ENCODE results near the gene KCNIP1. TPM values are rescaled to one million over a fixed set of nuclear protein-coding genes. Genes with fewer than 3 reads are reported as not detected.
A peak's percentile ranks its signal among the peaks of the same experiment; 100 is the strongest.

The KCNIP1 gene
- polyA plus RNA-seq, 3 donors: not detected

DNA sequence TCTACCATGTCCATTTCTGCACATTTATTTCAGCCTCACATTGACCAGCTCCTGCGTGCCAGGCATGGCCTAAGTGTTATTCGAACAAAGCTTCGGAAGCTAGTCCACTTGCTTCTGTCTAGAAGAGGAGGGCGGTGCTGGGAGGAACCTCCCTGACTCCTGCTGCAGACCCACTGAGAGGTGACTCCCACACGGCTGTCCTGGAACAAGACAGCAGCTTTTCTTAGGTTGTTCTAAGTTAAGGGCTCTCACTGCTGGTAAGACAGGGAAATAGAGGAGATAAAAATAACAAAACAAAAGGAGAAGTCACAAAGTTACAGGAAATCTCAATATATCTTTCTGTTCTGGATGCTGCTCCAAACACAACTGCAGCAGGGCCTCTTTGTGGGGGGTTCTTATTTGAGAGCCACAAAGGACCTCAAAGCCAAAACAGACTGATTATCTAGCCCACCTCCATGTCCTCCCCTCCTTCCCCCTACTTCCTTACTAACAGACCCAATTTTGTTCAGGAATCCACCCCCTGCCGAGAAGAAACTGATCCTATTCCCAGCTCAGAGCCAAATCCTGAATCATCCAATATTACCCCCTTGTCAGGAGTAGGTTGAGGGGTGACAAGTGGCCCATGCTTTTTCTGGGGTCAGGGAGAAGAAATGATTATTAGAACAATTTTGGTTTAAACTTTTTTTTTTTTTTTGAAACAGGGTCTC, 28.4 kb upstream of the KCNIP1 start:
- peak overlapping the region; percentile 6 for H3K9ac ChIP-seq (ENCODE audit: insufficient read depth, low read length, poor library complexity, severe bottlenecking)
- Mint-ChIP-seq H3K27ac (peak overlapping the region; percentile 77 to 88 (median 84)), H3K36me3 (peaks cover 0 to 2% of the 10 kb centered on the region in 2 donors), H3K4me3 (peak overlapping the region; percentile 54 to 82), H3K27me3 (ENCODE audit: low read depth in 3 of 3) (peaks cover 0 to 5% (median 0%) of the 10 kb centered on the region in 3 donors), H3K4me1 (peaks cover 50% of the 10 kb centered on the region), H3K9me3 (peaks cover 0 to 9% (median 2%) of the 10 kb centered on the region in 7 donors)
- intact Hi-C loops (cut with micrococcal nuclease): no loop called here
- H3K36me3 ChIP-seq (replicated peaks in 1 of 2; ENCODE audit: control insufficient read depth in 1 of 2, insufficient read depth in 2 of 2, low read length in 2 of 2): no peaks in the 10 kb centered on the region
- TF ChIP-seq, protein P1, sequence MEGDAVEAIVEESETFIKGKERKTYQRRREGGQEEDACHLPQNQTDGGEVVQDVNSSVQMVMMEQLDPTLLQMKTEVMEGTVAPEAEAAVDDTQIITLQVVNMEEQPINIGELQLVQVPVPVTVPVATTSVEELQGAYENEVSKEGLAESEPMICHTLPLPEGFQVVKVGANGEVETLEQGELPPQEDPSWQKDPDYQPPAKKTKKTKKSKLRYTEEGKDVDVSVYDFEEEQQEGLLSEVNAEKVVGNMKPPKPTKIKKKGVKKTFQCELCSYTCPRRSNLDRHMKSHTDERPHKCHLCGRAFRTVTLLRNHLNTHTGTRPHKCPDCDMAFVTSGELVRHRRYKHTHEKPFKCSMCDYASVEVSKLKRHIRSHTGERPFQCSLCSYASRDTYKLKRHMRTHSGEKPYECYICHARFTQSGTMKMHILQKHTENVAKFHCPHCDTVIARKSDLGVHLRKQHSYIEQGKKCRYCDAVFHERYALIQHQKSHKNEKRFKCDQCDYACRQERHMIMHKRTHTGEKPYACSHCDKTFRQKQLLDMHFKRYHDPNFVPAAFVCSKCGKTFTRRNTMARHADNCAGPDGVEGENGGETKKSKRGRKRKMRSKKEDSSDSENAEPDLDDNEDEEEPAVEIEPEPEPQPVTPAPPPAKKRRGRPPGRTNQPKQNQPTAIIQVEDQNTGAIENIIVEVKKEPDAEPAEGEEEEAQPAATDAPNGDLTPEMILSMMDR (IDR thresholded peaks at IDR 0.05): no peak
- H3K27ac ChIP-seq (ENCODE audit: low read depth in 1 of 2, low read length in 2 of 2): peak overlapping the region; percentile 51 to 65
- WGBS (ENCODE audit: insufficient coverage): 0% methylated on average over 3 of the region's 6 CpGs
- peak; percentile 9 to 25 (median 17) for DNase-seq
- no peaks in the 10 kb centered on the region for H4K20me1 ChIP-seq (ENCODE audit: insufficient read depth, low read length)
- peak overlapping the region in 1 of 3 experiments; percentile 13 for H3K4me3 ChIP-seq (replicated peaks in 1 of 3; ENCODE audit: low read depth in 2 of 3, low read length in 3 of 3)
- H3K79me2 ChIP-seq (ENCODE audit: insufficient read depth, low read length): no peaks in the 10 kb centered on the region
- peak overlapping the region; percentile 60 for H2AFZ ChIP-seq (ENCODE audit: insufficient read depth, low read depth, low read length, poor library complexity, severe bottlenecking)
- peaks cover 0 to 4% of the 10 kb centered on the region in 2 donors for H3K9me3 ChIP-seq (replicated peaks in 1 of 2; ENCODE audit: control insufficient read depth in 1 of 2, insufficient read depth in 1 of 2, low read length in 2 of 2)
- peak overlapping the region; percentile 40 for H3K4me2 ChIP-seq (replicated peaks; ENCODE audit: extremely low read depth, low read length, poor library complexity, severe bottlenecking)
- peaks cover 34 to 36% of the 10 kb centered on the region in 2 donors for H3K4me1 ChIP-seq (ENCODE audit: control insufficient read depth in 1 of 2, insufficient read depth in 2 of 2, low read length in 2 of 2)
- no peaks in the 10 kb centered on the region for H3K27me3 ChIP-seq (ENCODE audit: control insufficient read depth in 2 of 2, insufficient read depth in 2 of 2, low read length in 2 of 2)

DNA sequence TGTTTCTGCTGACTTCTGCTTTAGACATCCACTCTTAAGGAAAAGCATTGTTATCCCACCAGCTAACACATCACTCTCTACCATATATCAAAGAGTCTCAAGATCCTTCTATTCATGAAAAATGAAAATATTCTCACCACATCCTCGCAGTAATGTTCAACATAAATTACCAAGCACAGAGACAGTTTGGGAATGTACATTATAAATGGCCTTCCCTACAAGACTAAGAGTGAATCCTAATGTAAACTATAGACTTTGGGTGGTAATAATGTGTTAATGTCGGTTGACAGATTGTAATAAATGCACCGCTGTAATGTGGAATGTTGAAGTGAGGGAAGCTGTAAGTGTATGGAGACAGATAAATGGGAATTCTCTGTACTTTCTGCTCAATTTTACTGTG, 27.1 kb upstream of the KCNIP1 start:
- TF ChIP-seq, protein P1 (IDR thresholded peaks at IDR 0.05): no peak
- H2AFZ ChIP-seq (ENCODE audit: insufficient read depth, low read depth, low read length, poor library complexity, severe bottlenecking): peak overlapping the region; percentile 11
- Mint-ChIP-seq H3K4me1 (peaks cover 40% of the 10 kb centered on the region), H3K27ac (no peak overlapping the region), H3K27me3 (ENCODE audit: low read depth in 3 of 3) (peaks cover 0 to 5% (median 0%) of the 10 kb centered on the region in 3 donors), H3K4me3 (no peak overlapping the region), H3K36me3 (peaks cover 0 to 2% of the 10 kb centered on the region in 2 donors), H3K9me3 (peaks cover 0 to 9% (median 2%) of the 10 kb centered on the region in 7 donors)
- H3K36me3 ChIP-seq (replicated peaks in 1 of 2; ENCODE audit: control insufficient read depth in 1 of 2, insufficient read depth in 2 of 2, low read length in 2 of 2): no peaks in the 10 kb centered on the region
- WGBS (ENCODE audit: insufficient coverage): no CpG with 5 or more reads among the region's 3 CpGs
- peaks cover 0 to 4% of the 10 kb centered on the region in 2 donors for H3K9me3 ChIP-seq (replicated peaks in 1 of 2; ENCODE audit: control insufficient read depth in 1 of 2, insufficient read depth in 1 of 2, low read length in 2 of 2)
- H3K4me2 ChIP-seq (replicated peaks; ENCODE audit: extremely low read depth, low read length, poor library complexity, severe bottlenecking): no peak overlapping the region
- no peak overlapping the region for H3K27ac ChIP-seq (ENCODE audit: low read depth in 1 of 2, low read length in 2 of 2)
- intact Hi-C loops (cut with micrococcal nuclease): no loop called here
- H3K4me1 ChIP-seq (ENCODE audit: control insufficient read depth in 1 of 2, insufficient read depth in 2 of 2, low read length in 2 of 2): peaks cover 26 to 28% of the 10 kb centered on the region in 2 donors
- DNase-seq: no peak
- no peak overlapping the region for H3K9ac ChIP-seq (ENCODE audit: insufficient read depth, low read length, poor library complexity, severe bottlenecking)
- H3K79me2 ChIP-seq (ENCODE audit: insufficient read depth, low read length): no peaks in the 10 kb centered on the region
- H3K4me3 ChIP-seq (replicated peaks in 1 of 3; ENCODE audit: low read depth in 2 of 3, low read length in 3 of 3): no peak overlapping the region
- H3K27me3 ChIP-seq (ENCODE audit: control insufficient read depth in 2 of 2, insufficient read depth in 2 of 2, low read length in 2 of 2): no peaks in the 10 kb centered on the region
- H4K20me1 ChIP-seq (ENCODE audit: insufficient read depth, low read length): no peaks in the 10 kb centered on the region
